ENCODE results near the gene RNF7.
"Not testable (repeated sequence)": the region's sequence is repeated elsewhere in the genome, so short reads cannot be mapped to it uniquely, and the experiment has no call there.

Gene RNF7

DNA sequence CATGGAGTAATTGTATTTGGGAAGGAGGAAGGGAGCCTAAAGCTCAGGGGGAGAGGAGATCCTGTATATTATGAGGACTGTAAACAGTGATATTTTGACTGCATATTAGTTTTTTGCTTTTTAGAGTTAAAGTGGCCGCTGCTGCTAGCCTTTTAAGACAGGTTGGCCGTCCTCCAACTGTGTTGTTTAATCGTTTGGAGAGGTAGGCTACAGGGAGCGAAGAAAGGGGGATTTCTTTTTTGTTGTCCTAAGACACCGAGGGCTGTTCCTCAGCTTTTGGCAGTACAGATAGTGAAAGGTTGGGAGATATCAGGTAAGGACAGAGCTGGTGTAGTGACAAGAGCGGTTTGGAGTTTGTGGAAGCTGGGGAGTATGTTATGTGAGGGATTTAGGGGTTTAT, 38.2 kb upstream of the RNF7 start:
- H3K4me1 ChIP-seq (ENCODE audit: insufficient read depth, poor library complexity, severe bottlenecking): no peaks in the 10 kb centered on the region
- H3K27me3 ChIP-seq (ENCODE audit: insufficient read depth, poor library complexity, severe bottlenecking): no peaks in the 10 kb centered on the region
- ATAC-seq (ENCODE audit: low read depth) (no peak), DNase-seq (ENCODE audit: low spot score) (no peak)
- no peak overlapping the region for H3K4me3 ChIP-seq (ENCODE audit: severe bottlenecking)
- H3K27ac ChIP-seq (ENCODE audit: poor library complexity, severe bottlenecking): no peak overlapping the region
- TF ChIP-seq, protein P1, sequence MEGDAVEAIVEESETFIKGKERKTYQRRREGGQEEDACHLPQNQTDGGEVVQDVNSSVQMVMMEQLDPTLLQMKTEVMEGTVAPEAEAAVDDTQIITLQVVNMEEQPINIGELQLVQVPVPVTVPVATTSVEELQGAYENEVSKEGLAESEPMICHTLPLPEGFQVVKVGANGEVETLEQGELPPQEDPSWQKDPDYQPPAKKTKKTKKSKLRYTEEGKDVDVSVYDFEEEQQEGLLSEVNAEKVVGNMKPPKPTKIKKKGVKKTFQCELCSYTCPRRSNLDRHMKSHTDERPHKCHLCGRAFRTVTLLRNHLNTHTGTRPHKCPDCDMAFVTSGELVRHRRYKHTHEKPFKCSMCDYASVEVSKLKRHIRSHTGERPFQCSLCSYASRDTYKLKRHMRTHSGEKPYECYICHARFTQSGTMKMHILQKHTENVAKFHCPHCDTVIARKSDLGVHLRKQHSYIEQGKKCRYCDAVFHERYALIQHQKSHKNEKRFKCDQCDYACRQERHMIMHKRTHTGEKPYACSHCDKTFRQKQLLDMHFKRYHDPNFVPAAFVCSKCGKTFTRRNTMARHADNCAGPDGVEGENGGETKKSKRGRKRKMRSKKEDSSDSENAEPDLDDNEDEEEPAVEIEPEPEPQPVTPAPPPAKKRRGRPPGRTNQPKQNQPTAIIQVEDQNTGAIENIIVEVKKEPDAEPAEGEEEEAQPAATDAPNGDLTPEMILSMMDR (IDR thresholded peaks at IDR 0.05; ENCODE audit: poor library complexity, severe bottlenecking): no peak
- no peaks in the 10 kb centered on the region for H3K36me3 ChIP-seq (ENCODE audit: low read depth)
- no peaks in the 10 kb centered on the region for H3K9me3 ChIP-seq (ENCODE audit: severe bottlenecking)

DNA sequence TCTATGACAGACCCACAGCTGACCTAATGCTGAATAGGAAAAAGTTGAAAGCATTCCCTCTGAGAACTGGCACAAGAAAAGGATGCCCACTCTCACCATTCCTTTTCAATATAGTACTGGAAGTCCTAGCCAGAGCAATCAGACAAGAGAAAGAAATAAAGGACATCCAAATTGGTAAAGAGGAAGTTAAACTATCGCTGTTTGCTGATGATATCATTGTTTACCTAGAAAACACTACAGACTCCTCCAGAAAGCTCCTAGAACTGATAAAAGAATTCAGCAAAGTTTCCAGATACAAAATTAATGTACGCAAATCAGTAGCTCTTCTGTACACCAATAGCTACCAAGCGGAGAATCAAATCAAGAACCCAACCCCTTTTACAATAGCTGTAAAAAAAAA, 34.7 kb upstream of the RNF7 start:
- H3K4me3 ChIP-seq (ENCODE audit: severe bottlenecking); ATAC-seq (ENCODE audit: low read depth); H3K36me3 ChIP-seq (ENCODE audit: low read depth); H3K27ac ChIP-seq (ENCODE audit: poor library complexity, severe bottlenecking); H3K9me3 ChIP-seq (ENCODE audit: severe bottlenecking); DNase-seq (ENCODE audit: low spot score); H3K4me1 ChIP-seq (ENCODE audit: insufficient read depth, poor library complexity, severe bottlenecking); H3K27me3 ChIP-seq (ENCODE audit: insufficient read depth, poor library complexity, severe bottlenecking): not testable (repeated sequence)

DNA sequence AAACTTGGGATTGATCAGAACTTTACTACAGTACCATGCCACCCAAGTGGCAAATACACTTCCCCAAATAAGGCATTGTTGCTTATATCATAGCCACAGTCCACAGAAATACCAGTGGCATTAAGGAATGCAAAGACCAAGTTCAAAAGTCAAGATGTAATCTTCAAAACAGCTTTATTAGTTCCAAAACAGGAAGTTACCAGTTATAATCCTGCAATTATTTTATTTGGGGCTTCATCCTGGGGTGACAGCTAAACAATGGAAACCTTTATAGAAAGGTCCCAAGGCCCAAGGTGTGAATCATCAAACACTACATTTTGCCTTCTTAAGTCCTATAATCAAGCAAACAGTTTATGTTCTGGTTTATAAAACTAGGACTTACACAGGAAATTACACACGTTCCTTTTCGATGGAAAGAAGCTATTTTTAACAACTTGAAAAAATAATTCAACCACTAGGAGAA, 30.3 kb upstream of the RNF7 start:
- no peaks in the 10 kb centered on the region for H3K4me1 ChIP-seq (ENCODE audit: insufficient read depth, poor library complexity, severe bottlenecking)
- DNase-seq (ENCODE audit: low spot score) (no peak), ATAC-seq (ENCODE audit: low read depth) (no peak)
- H3K9me3 ChIP-seq (ENCODE audit: severe bottlenecking): no peaks in the 10 kb centered on the region
- H3K36me3 ChIP-seq (ENCODE audit: low read depth): no peaks in the 10 kb centered on the region
- no peak overlapping the region for H3K27ac ChIP-seq (ENCODE audit: poor library complexity, severe bottlenecking)
- TF ChIP-seq, protein P1 (IDR thresholded peaks at IDR 0.05; ENCODE audit: poor library complexity, severe bottlenecking): no peak
- no peak overlapping the region for H3K4me3 ChIP-seq (ENCODE audit: severe bottlenecking)
- H3K27me3 ChIP-seq (ENCODE audit: insufficient read depth, poor library complexity, severe bottlenecking): no peaks in the 10 kb centered on the region

DNA sequence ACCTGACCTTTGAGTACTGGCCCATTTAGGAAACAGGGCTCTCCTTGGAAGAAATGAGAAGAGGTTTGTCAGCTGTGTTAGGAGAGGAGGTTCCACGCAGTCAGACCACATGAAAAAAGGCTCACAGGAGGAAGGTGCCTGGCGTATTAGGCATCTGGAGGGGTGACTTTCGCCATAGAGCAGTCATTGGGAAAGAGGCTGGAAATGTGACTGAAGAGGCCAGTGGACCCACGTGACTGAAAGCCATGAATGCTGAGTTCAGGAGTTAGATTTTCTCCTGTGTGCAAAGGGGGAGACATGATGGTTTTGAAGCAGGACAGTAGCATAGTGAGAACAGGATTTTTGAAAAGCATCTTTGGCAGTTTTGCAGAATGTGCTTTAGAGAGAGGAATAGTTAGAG, 29.7 kb upstream of the RNF7 start:
- Histone ChIP-seq H3K36me3 (ENCODE audit: low read depth) (no peaks in the 10 kb centered on the region), H3K27ac (ENCODE audit: poor library complexity, severe bottlenecking) (no peak overlapping the region), H3K27me3 (ENCODE audit: insufficient read depth, poor library complexity, severe bottlenecking) (no peaks in the 10 kb centered on the region), H3K4me3 (ENCODE audit: severe bottlenecking) (no peak overlapping the region), H3K9me3 (ENCODE audit: severe bottlenecking) (no peaks in the 10 kb centered on the region), H3K4me1 (ENCODE audit: insufficient read depth, poor library complexity, severe bottlenecking) (no peaks in the 10 kb centered on the region)
- no peak for DNase-seq (ENCODE audit: low spot score)
- TF ChIP-seq, protein P1 (IDR thresholded peaks at IDR 0.05; ENCODE audit: poor library complexity, severe bottlenecking): no peak
- ATAC-seq (ENCODE audit: low read depth): no peak

DNA sequence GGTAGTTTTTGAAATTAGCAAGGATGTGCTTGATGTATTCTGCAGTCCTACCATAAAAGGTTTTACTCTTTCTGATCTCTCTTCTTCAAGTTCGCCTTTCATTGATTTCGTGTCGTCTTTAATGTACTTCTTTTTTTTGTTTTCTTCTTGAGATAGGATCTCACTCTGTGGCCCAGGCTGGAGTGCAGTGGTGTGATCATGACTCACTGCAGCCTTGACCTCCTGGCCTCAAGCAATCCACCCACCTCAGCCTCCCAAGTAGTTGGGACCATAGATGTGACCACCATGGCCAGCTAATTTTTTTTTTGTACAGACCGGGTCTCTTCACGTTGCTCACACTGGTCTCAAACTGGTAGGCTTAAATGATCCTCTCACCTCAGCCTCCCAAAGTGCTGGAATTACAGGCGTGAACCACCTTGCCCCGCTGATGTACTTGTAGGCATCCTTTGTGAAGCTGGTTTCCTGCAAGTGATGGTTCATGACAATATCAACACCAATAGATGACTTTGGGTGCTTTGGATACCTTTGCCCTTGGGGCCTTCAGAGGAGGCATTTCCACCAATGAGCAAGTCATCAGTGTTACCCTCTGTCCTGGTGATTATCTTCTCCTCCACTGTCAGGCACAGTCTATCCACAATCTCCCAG, 28.9 kb upstream of the RNF7 start:
- H3K4me3 ChIP-seq (ENCODE audit: severe bottlenecking): no peak overlapping the region

More for the DNA sequence above, 28.9 kb upstream of the RNF7 start:
- Histone ChIP-seq H3K4me1 (ENCODE audit: insufficient read depth, poor library complexity, severe bottlenecking) (no peaks in the 10 kb centered on the region), H3K36me3 (ENCODE audit: low read depth) (no peaks in the 10 kb centered on the region), H3K9me3 (ENCODE audit: severe bottlenecking) (no peaks in the 10 kb centered on the region), H3K27ac (ENCODE audit: poor library complexity, severe bottlenecking) (no peak overlapping the region), H3K27me3 (ENCODE audit: insufficient read depth, poor library complexity, severe bottlenecking) (no peaks in the 10 kb centered on the region)
- DNase-seq (ENCODE audit: low spot score) (no peak), ATAC-seq (ENCODE audit: low read depth) (no peak)
- TF ChIP-seq, protein P1 (IDR thresholded peaks at IDR 0.05; ENCODE audit: poor library complexity, severe bottlenecking): no peak
